Activated naive CD4-positive, alpha-beta T cell treated with anti-CD3 and anti-CD28 coated beads, Interleukin-2, amount 50 U/mL, for 16 hours (primary cell): ENCODE measurements around the gene CCDC201.
"Not testable (repeated sequence)": the region's sequence is repeated elsewhere in the genome, so short reads cannot be mapped to it uniquely, and the experiment has no call there.

Experiments used
- DNase-seq: peaks from one replicate; pipeline ENCODE4 v3.0.0-alpha.2; 2020

The CCDC201 gene

GRCh38 chr7:45872116-45873034 is 507 bp downstream of the CCDC201 start:
- DNase-seq, result no peak

DNA sequence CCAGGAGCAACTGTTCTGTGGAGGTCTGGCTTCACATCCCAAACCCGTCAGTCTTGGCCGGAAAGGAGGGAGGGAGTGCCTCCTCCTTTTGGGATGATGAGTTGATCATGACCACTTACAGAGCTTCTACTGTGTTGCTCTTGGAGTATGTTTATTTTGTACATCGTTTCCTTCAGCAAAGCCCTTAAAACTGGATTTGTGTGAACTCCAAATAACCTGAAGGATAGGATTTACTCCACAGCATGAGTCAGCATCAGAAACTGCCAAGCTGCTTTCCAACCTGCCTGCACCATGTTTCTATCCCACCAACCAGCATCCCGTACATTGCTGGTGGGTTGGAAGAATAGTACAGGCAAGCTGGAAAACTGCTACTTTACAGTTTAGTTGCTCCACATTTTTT is 3.5 kb downstream of the CCDC201 start:
- no peak for DNase-seq

- DNase-seq, result no peak
These were observed 5.4 kb downstream of the CCDC201 start for GRCh38 chr7:45867471-45867870.

GRCh38 chr7:45865594-45866410 is 7.1 kb downstream of the CCDC201 start:
- DNase-seq, result no peak

DNA sequence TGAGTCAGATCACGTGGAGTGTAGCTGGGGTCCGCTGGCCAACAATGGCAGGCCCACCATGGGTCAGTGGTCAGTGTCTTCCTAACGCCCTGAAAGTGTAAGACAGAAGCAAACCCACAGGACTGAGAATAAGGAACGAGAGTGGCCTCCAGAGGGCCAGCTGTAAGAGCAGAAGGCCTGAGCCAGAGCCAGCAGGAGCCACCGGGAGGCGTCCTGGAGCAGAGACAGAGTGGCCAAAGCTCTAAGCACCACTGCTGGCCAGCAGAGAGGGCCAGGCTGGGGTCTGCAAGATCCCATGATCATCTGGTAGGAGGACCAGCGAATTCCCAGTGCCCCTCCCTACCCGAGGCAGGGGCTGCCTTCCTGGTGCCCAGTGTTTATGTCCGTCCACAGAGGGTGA is 9.2 kb downstream of the CCDC201 start:
- DNase-seq, result no peak

DNA sequence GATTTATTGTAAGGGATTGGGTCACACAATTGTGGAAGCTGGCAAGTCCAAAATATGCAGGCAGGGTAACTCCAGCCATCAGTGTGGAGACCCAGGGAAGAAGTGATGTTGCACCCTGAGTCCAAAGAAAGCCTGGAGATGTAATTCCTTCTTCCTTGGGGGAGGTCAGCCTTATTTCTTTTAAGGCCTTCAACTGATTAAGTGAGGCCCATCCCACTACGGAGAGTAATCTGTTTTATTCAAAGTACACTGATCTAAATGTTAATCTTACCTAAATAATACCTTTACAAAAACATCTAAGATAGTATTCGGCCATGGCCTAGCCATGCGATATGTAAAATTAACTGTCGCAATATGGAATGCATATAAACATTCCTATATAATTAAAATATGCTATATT is 16.0 kb downstream of the CCDC201 start:
- DNase-seq, result not testable (repeated sequence)

GRCh38 chr7:45855680-45856079 is 17.2 kb downstream of the CCDC201 start:
- not testable (repeated sequence) for DNase-seq

DNA sequence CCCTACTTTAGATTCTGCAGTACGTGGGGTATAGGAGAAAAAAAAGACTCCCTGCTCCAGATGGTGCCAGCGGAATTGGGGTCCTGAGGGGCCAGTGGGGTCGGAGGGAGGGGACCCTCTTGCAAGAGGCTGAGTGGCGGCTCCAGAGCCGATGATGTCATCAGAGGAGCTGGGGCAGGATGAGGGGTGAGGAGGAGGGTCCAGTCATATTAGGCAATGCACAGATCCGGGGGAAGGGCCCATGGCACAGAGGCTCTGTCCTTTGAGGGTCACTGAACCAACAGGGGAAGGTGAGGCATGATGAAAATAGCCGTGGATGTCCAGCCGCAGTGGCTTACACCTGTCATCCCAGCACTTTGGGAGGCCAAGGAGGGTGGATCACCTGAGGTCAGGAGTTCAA is 19.4 kb downstream of the CCDC201 start:
- not testable (repeated sequence) for DNase-seq

DNA sequence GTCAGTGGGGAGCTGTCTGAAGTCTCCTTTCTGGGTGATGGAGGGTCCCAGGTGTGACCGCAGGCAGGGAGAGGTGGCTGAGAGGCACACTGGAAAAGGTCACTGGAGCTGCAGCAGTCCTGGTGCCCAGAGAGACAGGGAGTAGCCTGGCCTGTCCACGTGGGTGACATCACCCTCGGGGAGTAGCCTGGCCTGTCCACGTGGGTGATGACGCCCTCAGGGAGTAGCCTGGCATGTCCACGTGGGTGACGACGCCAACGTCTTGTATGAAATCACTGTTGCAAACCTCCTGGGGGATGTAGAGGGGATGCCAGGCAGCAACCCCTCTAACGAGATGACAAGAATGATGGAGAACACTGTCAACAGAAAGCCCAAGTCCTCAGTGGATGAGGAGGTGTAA is 19.9 kb downstream of the CCDC201 start:
- not testable (repeated sequence) for DNase-seq

- not testable (repeated sequence) for DNase-seq
These were observed 24.1 kb downstream of the CCDC201 start for GRCh38 chr7:45848734-45849133.

DNA sequence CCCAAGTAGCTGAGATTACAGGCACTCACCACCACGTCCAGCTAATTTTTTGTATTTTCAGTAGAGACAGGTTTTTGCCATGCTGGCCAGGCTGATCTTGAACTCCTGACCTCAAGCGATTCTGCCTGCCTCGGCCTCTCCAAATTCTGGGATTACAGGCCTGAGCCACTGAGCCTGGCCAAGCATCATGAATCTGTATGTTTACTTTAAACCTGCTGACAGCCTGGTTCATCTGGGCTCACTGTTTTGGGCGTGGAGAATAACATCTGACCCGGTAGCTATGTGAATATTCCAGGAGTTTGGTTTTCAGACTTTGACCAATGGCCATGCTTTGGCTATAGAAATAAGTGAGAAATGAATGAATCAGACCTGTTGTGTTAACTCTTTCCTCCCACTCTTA is 26.3 kb downstream of the CCDC201 start:
- DNase-seq, result not testable (repeated sequence)

GRCh38 chr7:45841926-45842717 is 30.8 kb downstream of the CCDC201 start:
- not testable (repeated sequence) for DNase-seq

- not testable (repeated sequence) for DNase-seq
These were observed 34.0 kb downstream of the CCDC201 start for GRCh38 chr7:45838852-45839251.

GRCh38 chr7:45832433-45833177 is 40.3 kb downstream of the CCDC201 start:
- not testable (repeated sequence) for DNase-seq

GRCh38 chr7:45829846-45830245 is 43.0 kb downstream of the CCDC201 start:
- not testable (repeated sequence) for DNase-seq

- DNase-seq, result not testable (repeated sequence)
These were observed 45.2 kb downstream of the CCDC201 start for GRCh38 chr7:45827731-45828130.

- DNase-seq, result not testable (repeated sequence)
These were observed 46.3 kb downstream of the CCDC201 start for GRCh38 chr7:45826550-45826949.

GRCh38 chr7:45818763-45819162 is 54.1 kb downstream of the CCDC201 start:
- DNase-seq, result not testable (repeated sequence)

GRCh38 chr7:45817913-45818312 is 55.0 kb downstream of the CCDC201 start:
- not testable (repeated sequence) for DNase-seq

DNA sequence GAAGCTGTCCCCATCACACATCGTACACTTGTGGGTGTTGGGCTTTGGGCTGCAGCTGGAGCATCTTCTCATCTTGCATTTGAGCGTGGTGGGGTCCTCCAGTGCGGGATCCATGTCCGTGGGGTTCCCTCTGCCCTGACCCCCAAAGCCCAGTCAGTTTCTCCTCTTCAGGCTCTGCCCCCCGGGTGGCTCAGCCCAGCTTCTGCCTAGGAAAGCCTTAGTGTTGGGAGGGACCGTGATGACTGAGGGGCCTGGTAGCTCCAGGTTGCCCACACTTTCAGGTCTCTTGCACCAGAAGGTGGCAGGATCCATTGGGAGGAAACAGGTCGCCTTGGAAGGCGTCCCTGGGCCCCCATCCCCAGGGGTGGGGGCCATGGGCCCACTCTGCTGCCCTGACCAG is 55.9 kb downstream of the CCDC201 start:
- not testable (repeated sequence) for DNase-seq

- not testable (repeated sequence) for DNase-seq
These were observed 58.4 kb downstream of the CCDC201 start for GRCh38 chr7:45814216-45815118.
